MM.1S (cell line): ENCODE data around the gene EPS8L1.
"Not testable (repeated sequence)": the region's sequence is repeated elsewhere in the genome, so short reads cannot be mapped to it uniquely, and the experiment has no call there.

Source experiments
- DNase-seq: peaks from one replicate; pipeline ENCODE4 v3.0.0-alpha.2; 2015
- H2AFZ ChIP-seq: fragments of 300-600 bp; sonication (generic); 2 replicates; pipeline ENCODE4 v1.6.0; 2016; ENCODE audit warnings: antibody characterized with exemption, low read length
- H3F3A ChIP-seq: fragments of 300-600 bp; sonication (generic); 2 replicates; pipeline ENCODE4 v1.6.1; 2016; ENCODE audit warnings: mild to moderate bottlenecking, antibody characterized with exemption, low read length, moderate library complexity, mixed read lengths; ENCODE audit not compliant: insufficient read depth
- H3K27ac ChIP-seq: fragments of 300-600 bp; sonication (generic); 2 replicates; pipeline ENCODE4 v1.5.1; 2016; ENCODE audit warnings: mild to moderate bottlenecking, low read length
- H3K27me3 ChIP-seq: fragments of 300-600 bp; sonication (generic); replicated peaks from 2 replicates; pipeline ENCODE4 v1.6.0; 2016; ENCODE audit warnings: low read length; ENCODE audit not compliant: insufficient read depth
- H3K36me3 ChIP-seq: fragments of 300-600 bp; sonication (generic); replicated peaks from 2 replicates; pipeline ENCODE4 v1.6.1; 2016; ENCODE audit warnings: mild to moderate bottlenecking, low read length, mixed read lengths; ENCODE audit not compliant: insufficient read depth
- H3K4me1 ChIP-seq: fragments of 300-600 bp; sonication (generic); 2 replicates; pipeline ENCODE4 v1.6.1; 2016; ENCODE audit warnings: low read length, mixed read lengths
- H3K4me2 ChIP-seq: fragments of 300-600 bp; sonication (generic); 2 replicates; pipeline ENCODE4 v1.6.0; 2016; ENCODE audit warnings: low read depth, low read length
- H3K4me3 ChIP-seq: fragments of 300-600 bp; sonication (generic); 2 replicates; pipeline ENCODE4 v1.5.1; 2016; ENCODE audit warnings: low read length, mixed read lengths
- H3K79me2 ChIP-seq: fragments of 300-600 bp; sonication (generic); 2 replicates; pipeline ENCODE4 v1.6.1; 2016; ENCODE audit warnings: mixed run types, low read length, mixed read lengths
- H3K9ac ChIP-seq: fragments of 300-600 bp; sonication (generic); 2 replicates; pipeline ENCODE4 v1.6.1; 2016; ENCODE audit warnings: low read length, mixed read lengths
- H3K9me2 ChIP-seq: fragments of 300-600 bp; sonication (generic); replicated peaks from 2 replicates; pipeline ENCODE4 v1.6.1; 2016; ENCODE audit warnings: mild to moderate bottlenecking, low read length, mixed read lengths; ENCODE audit not compliant: insufficient read depth
- H3K9me3 ChIP-seq: fragments of 300-600 bp; sonication (generic); replicated peaks from 2 replicates; pipeline ENCODE4 v1.6.1; 2016; ENCODE audit warnings: mild to moderate bottlenecking, low read length, mixed read lengths; ENCODE audit not compliant: insufficient read depth
- H4K20me1 ChIP-seq: fragments of 300-600 bp; sonication (generic); 2 replicates; pipeline ENCODE4 v1.6.1; 2016; ENCODE audit warnings: mild to moderate bottlenecking, low read length, moderate library complexity, mixed read lengths; ENCODE audit not compliant: insufficient read depth
- CTCF ChIP-seq: fragments of 300-600 bp; sonication (generic); IDR thresholded peaks from 2 replicates; pipeline ENCODE4 v1.5.1; 2016; ENCODE audit warnings: antibody characterized with exemption, low read length, mixed read lengths
- EZH2 ChIP-seq: fragments of 300-600 bp; sonication (generic); optimal IDR thresholded peaks from 2 replicates; pipeline ENCODE3; 2017; ENCODE audit warnings: low read depth, mild to moderate bottlenecking, antibody characterized with exemption, low read length, mixed read lengths
- EZH2phosphoT487 ChIP-seq: fragments of 300-600 bp; sonication (generic); IDR thresholded peaks from 2 replicates; pipeline ENCODE4 v1.6.1; 2018; ENCODE audit warnings: antibody characterized with exemption, low read length

EPS8L1 gene

DNA sequence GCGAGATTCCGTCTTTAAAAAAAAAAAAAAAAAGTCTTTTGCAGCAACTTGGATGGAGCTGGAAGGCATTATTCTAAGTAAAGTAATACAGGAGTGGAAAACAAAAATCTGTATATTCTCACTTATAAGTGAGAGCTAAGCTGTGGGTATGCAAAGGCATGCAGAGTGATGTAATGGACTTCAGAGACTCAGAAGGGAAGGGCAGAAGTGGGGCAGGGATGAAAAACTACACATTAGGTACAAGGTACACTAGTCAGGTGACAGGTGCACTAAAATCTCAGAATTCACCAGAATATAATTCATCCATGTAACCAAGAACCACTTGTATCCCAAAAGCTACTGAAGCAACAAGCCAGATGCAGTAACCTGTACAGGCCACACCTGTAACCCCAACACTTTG is 39.6 kb upstream of the EPS8L1 start:
- Histone ChIP-seq H3K79me2 (peaks cover 52% of the 10 kb centered on the region), H3K27me3 (no peaks in the 10 kb centered on the region), H3K9me2 (no peaks in the 10 kb centered on the region), H4K20me1 (no peaks in the 10 kb centered on the region), H3K9me3 (no peaks in the 10 kb centered on the region), H3K27ac (no peak overlapping the region), H3F3A (no peaks in the 10 kb centered on the region), H3K4me3 (no peak overlapping the region), H3K36me3 (no peaks in the 10 kb centered on the region), H2AFZ (no peak overlapping the region), H3K4me1 (no peaks in the 10 kb centered on the region), H3K9ac (no peak overlapping the region), H3K4me2 (no peak overlapping the region)
- TF ChIP-seq EZH2phosphoT487, result no peak
- no peak for TF ChIP-seq CTCF
- no peak for TF ChIP-seq EZH2
- DNase-seq, result no peak

DNA sequence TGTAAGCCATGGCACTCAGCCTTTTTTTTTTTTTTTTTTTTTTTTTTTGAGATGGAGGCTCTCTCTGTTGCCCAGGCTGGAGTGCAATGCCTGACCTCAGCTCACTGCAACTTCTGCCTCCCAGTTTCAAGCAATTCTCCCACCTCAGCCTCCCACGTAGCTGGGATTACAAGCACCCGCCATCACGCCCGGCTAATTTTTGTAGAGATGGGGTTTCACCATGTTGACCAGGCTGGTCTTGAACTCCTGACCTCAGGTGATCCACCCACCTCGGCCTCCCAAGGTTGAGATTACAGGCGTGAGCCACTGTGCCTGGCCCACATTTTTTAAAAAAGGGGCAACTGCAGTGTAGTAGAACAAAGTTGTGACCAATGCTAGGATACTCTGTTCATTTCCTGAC is 38.1 kb upstream of the EPS8L1 start:
- H3K27ac ChIP-seq, H3K4me1 ChIP-seq: not testable (repeated sequence)
- peaks cover 45% of the 10 kb centered on the region for H3K79me2 ChIP-seq

GRCh38 chr19:55040654-55041053 is 35.0 kb upstream of the EPS8L1 start:
- H3K27ac ChIP-seq, DNase-seq, H3F3A ChIP-seq, H3K9me3 ChIP-seq, H3K9ac ChIP-seq, H2AFZ ChIP-seq, H3K36me3 ChIP-seq, H3K27me3 ChIP-seq, H3K4me3 ChIP-seq, H3K4me1 ChIP-seq, H4K20me1 ChIP-seq, H3K4me2 ChIP-seq, H3K9me2 ChIP-seq: not testable (repeated sequence)
- peaks cover 29% of the 10 kb centered on the region for H3K79me2 ChIP-seq

More for the DNA sequence above, 38.1 kb upstream of the EPS8L1 start:
- H2AFZ ChIP-seq, DNase-seq, H4K20me1 ChIP-seq, H3K4me2 ChIP-seq, H3K9me3 ChIP-seq, H3K36me3 ChIP-seq, H3K4me3 ChIP-seq, H3K9ac ChIP-seq, H3F3A ChIP-seq, H3K9me2 ChIP-seq, H3K27me3 ChIP-seq: not testable (repeated sequence)

- no peaks in the 10 kb centered on the region for H3K36me3 ChIP-seq
- no peaks in the 10 kb centered on the region for H3K9me2 ChIP-seq
- H3K79me2 ChIP-seq, result peaks cover 29% of the 10 kb centered on the region
- H3K4me2 ChIP-seq, result no peak overlapping the region
- no peak for TF ChIP-seq CTCF
- TF ChIP-seq EZH2phosphoT487, result no peak
- no peak for TF ChIP-seq EZH2
- no peak overlapping the region for H3K27ac ChIP-seq
- H3K27me3 ChIP-seq, result no peaks in the 10 kb centered on the region
- no peaks in the 10 kb centered on the region for H3K9me3 ChIP-seq
- no peak for DNase-seq
- no peak overlapping the region for H2AFZ ChIP-seq
- H3K9ac ChIP-seq, result no peak overlapping the region
- no peaks in the 10 kb centered on the region for H3F3A ChIP-seq
- no peak overlapping the region for H3K4me3 ChIP-seq
- H3K4me1 ChIP-seq, result no peaks in the 10 kb centered on the region
- H4K20me1 ChIP-seq, result no peaks in the 10 kb centered on the region
Measured at GRCh38 chr19:55041244-55041626, 34.4 kb upstream of the EPS8L1 start.
